HEK293T (cell line): ENCODE data around the gene VEPH1.

ENCODE experiments used
- ARNT ChIP-seq: fragments of 450-650 bp; IDR thresholded peaks from 2 replicates; pipeline ENCODE4 v1.6.1; 2017; ENCODE audit warnings: mild to moderate bottlenecking
- BHLHE40 ChIP-seq: fragments of 450-650 bp; IDR thresholded peaks from 2 replicates; pipeline ENCODE4 v1.6.1; 2016; ENCODE audit warnings: mild to moderate bottlenecking, moderate library complexity, borderline replicate concordance
- CTBP1 ChIP-seq: fragments of 450-650 bp; IDR thresholded peaks from 2 replicates; pipeline ENCODE4 v1.6.1; 2016; ENCODE audit warnings: borderline replicate concordance
- FOXM1 ChIP-seq: fragments of 450-650 bp; IDR thresholded peaks from 2 replicates; pipeline ENCODE4 v1.6.1; 2017; ENCODE audit warnings: mild to moderate bottlenecking, borderline replicate concordance
- L3MBTL2 ChIP-seq: fragments of 450-650 bp; conservative IDR thresholded peaks from 2 replicates; pipeline ENCODE4 v1.6.1; 2016; ENCODE audit warnings: mild to moderate bottlenecking
- NFRKB ChIP-seq: fragments of 450-650 bp; IDR thresholded peaks from 2 replicates; pipeline ENCODE4 v1.6.1; 2016; ENCODE audit warnings: mild to moderate bottlenecking, moderate library complexity
- PKNOX1 ChIP-seq: fragments of 450-650 bp; IDR thresholded peaks from 2 replicates; pipeline ENCODE4 v1.6.1; 2016
- SP1 ChIP-seq: fragments of 450-650 bp; IDR thresholded peaks from 2 replicates; pipeline ENCODE4 v1.6.1; 2017
- SUZ12 ChIP-seq: fragments of 450-650 bp; IDR thresholded peaks from 2 replicates; pipeline ENCODE4 v1.6.1; 2016; ENCODE audit warnings: mild to moderate bottlenecking
- TARDBP ChIP-seq: fragments of 450-650 bp; IDR thresholded peaks from 2 replicates; pipeline ENCODE4 v1.6.1; 2016

GRCh38 chr3:157501863-157502262 is 1.4 kb downstream of the VEPH1 start:
- TF ChIP-seq SP1 (no peak), FOXM1 (no peak), ARNT (no peak), TARDBP (no peak), PKNOX1 (no peak), NFRKB (no peak), BHLHE40 (no peak), CTBP1 (no peak), SUZ12 (no peak), L3MBTL2 (no peak)
